ENCODE results near the gene RASL10A.

The RASL10A gene

GRCh38 chr22:29337631-29338284 is 22.3 kb upstream of the RASL10A start:
- no peak for DNase-seq

DNA sequence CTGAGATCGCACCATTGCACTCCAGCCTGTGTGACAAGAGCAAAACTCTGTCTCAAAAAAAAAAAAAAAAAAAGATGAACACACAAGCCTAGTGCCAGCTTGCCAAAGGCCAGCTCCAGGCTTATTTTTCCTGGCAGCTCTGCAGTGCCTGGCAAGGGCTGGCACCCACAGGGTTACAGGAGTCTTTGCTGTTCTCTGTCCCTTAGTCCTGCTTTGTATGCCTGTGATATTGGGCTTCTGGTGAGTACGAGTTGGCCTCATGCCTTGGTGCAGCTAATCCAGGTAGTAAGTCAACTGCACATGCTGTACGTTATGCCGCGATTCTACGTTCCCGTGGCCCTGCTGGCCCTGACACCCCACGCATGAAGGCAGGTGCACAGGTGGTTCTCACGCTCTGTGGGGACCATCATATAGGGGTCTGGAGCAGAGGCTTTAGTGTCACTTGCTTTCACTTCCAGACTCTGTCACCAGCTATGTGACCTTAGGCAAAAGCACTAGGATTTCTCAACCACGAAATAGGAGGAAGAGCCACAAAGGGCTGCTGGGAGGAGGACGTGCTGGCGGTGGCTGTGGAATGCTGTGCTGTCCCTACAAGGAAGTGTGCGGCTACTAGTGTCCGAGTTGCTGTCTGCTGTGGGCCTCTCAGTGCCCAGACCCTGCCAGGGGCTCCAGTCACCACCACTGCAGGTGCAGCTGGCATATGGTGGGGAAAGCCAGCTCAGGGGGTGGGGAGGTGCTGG is 21.4 kb upstream of the RASL10A start:
- DNase-seq, result no peak

DNA sequence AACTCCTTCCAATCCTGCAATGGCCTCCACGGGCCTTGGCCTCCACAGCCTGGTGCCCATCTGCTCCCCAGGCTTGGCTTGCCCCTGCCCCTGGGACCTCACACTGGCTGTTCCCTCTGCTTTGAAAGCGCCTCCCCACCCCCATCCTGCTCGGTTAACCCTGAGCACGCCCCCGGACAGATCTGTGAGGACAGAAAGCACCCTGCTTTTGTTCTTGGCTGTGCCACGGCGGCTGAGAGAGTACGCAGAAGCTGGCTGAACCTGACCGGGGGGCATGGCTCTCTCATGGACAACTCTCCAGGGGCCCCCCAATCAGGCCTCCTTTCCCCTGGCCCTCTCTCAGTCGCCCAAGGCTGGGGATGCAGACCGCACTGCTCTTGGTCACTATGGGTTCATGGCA is 20.2 kb upstream of the RASL10A start:
- DNase-seq, result no peak

DNA sequence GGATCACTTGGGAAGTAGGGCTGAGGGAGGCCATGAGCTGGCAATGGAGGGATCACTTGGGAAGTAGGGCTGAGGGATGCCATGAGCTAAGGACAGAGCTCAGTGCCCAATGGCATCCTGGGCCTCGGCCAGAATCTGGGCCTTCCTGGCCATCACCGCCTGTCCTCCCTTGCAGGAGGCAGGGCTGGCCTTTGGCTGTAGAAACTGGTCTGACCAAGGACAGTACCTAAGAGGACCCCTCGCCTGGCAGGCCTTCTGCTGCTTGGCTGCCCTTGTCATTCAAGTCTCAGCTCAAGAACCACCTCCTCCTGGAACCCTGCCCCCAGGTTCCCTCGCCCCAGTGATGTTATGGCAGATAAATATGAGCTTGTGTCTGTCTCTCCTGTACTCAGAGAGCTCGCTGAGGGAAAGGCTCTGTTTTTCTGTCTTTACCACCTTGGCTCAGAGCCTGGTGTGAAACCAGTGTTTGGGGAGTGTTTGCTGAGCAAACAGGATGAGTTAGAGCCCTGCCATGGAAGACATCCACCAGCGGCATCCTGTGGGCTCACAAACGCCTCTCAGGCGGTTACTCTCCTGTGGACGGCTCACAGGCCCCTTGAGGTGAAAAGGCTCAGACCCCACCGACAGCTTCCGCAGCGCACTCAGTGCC is 19.3 kb upstream of the RASL10A start:
- DNase-seq, result no peak

DNA sequence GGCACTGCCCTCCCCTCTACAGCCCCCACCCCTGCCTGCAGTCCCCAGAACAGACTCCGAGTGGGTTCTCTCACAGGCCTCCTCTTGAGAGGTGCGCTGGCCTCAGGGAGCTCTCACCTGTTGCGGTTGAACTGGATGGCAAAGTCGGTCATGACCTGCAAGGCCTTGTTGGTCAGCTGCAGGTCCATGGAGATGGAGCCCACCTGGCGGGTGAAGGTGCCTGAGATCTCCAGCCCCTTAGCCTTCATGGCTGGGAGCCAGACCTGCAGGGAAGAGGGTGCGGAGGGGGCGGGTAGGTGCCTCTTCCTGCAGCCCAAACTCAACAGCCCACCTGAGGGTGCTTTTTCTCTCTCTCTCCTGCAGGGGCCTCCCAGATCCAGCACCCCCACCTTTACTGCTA is 18.7 kb upstream of the RASL10A start:
- no peak for DNase-seq

GRCh38 chr22:29332886-29333496 is 17.5 kb upstream of the RASL10A start:
- DNase-seq, result no peak

GRCh38 chr22:29331658-29332300 is 16.3 kb upstream of the RASL10A start:
- no peak for DNase-seq

DNA sequence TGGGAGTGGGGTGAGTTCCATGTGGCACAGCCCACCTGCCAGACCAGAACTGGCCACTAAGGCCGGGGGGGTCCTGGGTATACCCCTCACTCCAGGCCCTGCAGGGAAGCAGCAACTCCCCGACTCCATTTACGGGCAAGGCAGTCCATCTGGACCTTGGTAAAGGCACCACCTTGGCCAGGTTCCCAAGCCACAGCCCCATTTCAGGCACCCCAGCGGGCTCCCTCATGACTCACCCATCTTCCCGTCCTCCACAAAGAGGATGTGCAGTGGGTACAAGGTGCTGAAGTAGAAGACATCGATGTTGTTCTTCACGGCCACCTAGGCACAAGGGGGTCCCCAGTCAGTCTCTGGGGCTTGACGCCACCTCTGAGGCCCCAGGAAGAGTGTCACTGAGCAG is 15.7 kb upstream of the RASL10A start:
- no peak for DNase-seq

GRCh38 chr22:29330753-29331152 is 15.3 kb upstream of the RASL10A start:
- DNase-seq, result no peak

DNA sequence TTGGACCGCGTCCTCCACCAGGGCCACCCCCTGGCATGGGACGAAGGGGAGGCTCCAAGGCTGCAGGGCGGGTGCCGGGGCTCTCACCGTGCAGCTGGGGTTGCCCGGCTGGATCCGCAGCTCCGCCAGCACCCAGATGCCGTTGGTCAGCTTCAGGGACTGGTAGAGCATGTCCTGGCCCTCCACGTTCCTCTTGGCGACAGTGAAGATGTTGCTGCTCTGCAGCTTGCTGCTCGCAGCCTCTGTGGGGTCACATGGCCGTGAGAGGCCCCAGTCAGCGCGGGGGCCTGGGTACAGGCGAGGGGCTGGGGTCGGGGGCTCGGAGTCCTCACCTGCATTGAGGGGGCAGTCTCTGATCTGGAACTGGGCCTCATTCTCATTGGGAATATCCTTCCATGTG is 14.8 kb upstream of the RASL10A start:
- DNase-seq, result no peak

- no peak for DNase-seq
Measured at GRCh38 chr22:29329581-29329980, 14.1 kb upstream of the RASL10A start.

DNA sequence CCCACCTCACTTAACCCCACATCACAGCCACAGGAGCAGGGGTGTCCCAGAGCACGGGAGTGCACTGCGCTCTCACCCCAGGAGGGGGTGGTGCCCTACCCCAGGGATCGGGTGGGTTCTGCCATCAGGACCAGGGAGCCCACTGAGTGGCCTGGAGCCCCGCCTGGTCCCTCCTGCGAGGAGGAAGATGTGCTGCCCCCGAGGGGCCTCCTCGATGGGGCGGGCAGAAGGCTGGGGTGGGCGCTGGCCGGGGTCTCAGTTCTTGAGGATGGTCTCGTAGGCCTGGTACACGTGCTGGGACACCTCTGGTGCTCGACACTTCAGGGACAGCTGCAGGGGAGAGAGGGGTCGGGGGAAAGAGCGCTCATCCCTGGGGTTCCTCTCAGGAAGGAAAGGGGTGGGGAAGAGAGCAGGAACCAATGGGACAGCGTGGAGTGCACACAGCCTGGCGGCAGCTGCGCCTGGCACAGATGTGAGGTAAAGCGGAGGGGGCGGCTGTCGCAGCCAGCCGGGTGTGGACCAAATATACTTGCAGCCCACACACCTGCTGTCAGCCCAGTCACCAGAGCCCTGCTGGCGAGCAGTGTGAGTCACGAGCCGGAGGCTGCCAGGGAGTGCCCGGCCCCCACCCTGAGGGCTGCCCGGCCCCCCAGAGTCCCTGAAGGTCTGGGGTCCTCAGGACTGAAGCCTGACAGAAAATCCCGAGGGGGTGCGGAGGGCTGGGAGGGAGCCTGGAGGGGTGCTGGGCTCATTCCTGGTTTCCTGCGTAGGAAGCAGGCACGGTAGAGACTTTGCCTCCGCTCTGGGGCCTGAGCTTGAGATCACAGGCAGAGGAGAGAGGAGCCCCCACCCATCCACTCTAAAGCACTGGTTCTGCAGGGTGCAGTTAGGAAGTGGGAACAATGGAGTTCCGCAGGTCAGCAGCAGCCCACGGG is 13.3 kb upstream of the RASL10A start:
- no peak for DNase-seq

DNA sequence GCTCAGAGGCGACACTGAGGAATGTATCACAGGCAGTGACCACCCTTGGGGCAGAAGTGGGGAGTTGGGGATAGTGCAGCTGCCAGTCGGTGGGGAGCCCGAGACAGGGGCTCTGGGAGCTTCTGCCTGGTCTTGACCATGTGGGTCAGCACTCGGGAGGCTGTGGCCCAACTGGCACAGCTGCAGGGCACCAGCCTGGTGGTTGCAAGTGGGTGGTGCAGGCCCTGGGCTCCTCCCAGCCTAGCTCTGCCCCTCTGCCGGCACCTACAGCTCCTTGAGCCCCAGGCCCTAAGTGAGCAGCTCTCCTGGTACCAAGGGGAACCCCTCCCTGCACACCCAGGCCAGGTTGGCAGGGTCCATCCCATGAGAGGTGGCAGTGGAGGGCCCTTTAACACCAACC is 12.6 kb upstream of the RASL10A start:
- no peak for DNase-seq

- no peak for DNase-seq
Measured at GRCh38 chr22:29327089-29327764, 11.7 kb upstream of the RASL10A start.

DNA sequence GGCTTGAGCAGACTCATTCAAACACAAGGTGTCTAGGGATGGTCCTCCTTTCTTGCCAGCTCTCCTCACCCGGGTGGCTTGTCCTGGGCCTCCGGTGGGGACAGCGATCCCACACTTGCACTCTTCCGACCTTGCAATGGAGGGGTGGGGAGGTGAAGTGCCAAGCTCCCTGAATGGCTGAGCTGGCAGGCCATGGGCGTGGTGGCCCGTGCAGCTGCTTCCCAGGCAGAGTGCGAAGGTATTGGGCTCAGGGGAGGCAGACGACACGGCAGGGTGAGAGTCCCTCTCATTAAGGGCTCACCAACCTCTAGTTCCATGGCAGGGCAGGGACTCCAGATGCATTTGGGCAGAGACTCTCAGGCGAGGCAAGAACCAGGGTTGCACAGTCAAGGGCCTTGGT is 11.0 kb upstream of the RASL10A start:
- no peak for DNase-seq

DNA sequence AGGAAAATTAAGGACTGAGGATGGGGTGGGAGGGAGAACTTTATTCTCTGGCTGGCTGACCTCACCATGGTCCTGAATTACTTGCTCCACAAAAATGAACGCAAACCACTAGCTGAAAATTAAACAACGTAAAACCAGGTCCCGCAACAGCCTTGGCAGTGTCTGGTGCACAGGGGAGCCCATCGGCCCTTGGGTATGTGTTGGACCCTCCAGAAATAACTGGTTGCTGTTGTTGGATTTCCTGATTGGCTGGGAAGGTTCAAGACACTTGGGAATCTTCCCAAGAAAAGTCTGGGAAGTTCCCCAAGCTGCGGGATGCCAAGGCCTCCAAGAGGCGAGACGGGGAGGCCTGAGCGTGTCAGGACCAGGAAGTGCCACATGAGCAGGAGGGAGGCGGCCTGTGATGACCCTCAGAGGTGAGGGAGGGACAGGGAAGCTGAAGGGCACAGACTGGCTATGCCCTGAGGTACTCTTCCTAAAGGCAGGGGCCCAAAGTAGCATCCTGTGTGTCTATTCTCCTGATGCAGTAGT is 10.4 kb upstream of the RASL10A start:
- no peak for DNase-seq

DNA sequence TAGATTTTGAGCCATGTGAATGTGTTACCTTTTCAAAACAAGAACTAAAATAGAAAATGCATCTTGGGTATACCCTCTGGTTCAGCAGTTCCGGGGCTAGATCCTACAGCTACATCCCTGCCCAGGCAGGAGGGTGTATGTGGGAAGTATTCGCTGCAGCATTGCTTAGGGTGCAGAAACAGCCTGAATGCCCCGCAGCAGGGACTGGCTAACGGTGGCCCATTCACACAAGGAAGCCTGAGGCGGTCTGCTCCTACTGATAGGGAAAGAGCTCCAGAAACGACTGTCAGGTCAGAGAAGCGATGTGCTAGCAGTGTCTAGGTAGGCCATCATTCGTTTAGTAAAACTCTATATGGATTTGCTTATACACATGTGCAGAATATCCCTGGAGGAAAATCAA is 9.9 kb upstream of the RASL10A start:
- no peak for DNase-seq

DNA sequence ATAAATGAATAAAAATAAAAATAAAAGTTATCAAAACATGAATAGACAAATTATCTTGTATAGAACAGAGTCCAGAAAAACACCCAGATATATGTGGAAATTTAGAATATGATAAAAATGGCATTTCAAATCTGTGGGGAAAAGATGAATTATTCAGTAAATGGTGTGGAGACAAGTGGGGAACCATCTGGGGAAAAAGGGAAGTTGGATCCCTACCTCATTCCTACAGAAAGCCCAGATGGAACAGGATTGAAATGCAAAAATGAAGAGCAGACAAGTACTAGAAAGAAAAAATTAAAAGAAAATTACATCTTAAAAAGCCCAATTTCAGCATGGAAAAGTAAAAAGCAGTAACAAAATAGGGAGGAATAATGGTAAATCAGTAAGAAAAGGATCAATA is 8.1 kb upstream of the RASL10A start:
- DNase-seq, result no peak

GRCh38 chr22:29320546-29320945 is 5.0 kb upstream of the RASL10A start:
- DNase-seq, result no peak

- no peak for DNase-seq
Measured at GRCh38 chr22:29319072-29319471, 3.6 kb upstream of the RASL10A start.

DNA sequence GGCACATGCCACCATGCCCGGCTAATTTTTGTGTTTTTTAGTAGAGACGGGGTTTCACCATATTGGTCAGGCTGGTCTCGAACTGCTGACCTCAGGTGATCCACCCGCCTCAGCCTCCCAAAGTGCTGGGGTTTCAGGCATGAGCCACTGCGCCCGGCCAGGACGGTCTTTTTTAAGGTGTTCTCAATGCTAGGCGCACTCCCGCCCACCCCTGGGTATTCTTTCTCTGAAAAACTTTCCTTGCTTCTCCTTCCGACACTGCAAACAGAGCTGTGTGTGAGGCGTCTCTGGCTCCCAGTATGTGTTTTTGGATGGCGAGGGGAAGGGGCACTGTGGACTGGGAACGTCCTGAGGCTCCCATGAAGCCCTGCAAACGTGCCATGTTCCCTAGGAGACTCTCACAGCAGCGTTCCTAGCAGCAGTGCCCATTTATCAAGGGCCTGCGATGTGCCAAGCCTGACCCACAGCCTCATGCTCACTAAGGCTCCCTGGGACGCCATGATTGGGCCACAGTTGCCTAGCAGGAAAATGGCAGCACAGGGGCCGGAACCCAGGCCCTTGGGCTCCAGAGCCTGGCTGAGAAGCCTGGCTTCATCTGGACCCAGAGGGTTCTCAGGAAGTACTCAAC is 2.4 kb upstream of the RASL10A start:
- no peak for DNase-seq

Measured in CD4-positive, alpha-beta T cell treated with Interleukin-15 for 1 hour (primary cell).